GM18511 (cell line): ENCODE results near the gene CES3.
"Not testable (repeated sequence)": the region's sequence is repeated elsewhere in the genome, so short reads cannot be mapped to it uniquely, and the experiment has no call there.

Experiments used
- ATAC-seq: cut with Tn5 transposase; IDR thresholded peaks from one replicate; pipeline ENCODE4 v1.9.1; 2021; ENCODE audit warnings: mild to moderate bottlenecking, moderate library complexity; ENCODE audit not compliant: unreplicated experiment

Gene CES3

DNA sequence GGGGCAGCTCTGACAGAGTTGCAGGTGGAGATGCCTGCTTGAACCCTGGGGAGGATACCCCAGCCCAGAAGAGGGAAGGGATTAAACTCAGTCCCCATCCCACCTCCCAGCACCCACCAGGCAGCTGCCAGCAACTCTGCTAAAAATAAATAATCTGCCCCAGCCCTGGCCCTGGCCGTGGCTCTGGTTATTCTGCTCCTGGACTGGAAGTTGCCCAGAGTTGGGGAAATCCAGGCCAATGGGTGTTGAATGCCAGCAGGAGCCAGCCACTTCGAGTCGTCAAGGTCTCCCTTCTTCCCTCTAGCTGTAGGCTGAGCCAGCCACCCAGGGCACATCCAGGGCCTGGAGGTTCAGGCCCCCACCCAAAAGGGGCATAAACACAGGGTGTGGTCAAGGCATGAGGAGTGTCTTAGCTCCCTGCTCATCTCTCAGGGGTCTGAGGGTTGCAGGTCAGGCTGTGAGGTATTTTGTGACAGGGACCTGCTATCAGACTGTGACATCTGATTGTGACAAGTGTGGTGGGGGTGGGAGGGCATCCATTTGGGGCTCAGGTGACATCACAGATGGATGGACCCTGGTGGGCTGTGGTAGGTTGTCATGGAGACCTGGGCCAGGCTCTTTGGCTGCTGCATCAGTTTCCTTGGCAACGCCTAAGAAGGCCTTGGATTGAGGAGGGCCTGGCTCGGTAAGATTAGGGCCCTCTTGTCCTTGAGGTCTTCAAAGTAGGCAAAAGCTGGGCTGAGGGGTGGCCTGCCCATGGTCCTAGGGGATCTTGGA, 34.7 kb upstream of the CES3 start:
- ATAC-seq: no peak

DNA sequence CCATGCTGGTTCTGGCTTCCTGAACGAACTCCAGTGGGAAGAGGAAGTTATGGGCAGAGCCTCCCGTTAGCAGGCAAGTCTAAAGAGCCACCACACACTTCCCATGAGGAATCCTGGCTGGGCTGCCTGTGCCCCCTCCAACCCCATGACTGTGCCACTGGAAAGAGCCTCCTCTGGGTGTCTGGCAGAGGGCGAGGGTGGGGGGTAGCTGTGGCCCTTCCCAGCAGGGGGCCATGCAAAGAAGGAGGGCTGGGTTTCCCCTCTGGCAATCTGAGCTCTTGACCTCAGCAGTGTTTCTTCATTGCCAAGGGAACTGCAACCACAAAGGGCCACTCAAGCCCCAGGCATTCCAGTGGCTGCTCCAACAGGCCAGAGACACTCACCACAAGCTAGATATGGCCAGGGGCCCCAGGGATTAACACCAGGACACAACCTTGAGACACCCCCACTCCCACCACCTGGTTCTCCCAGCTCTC, 34.1 kb upstream of the CES3 start:
- ATAC-seq: peak; percentile 36

DNA sequence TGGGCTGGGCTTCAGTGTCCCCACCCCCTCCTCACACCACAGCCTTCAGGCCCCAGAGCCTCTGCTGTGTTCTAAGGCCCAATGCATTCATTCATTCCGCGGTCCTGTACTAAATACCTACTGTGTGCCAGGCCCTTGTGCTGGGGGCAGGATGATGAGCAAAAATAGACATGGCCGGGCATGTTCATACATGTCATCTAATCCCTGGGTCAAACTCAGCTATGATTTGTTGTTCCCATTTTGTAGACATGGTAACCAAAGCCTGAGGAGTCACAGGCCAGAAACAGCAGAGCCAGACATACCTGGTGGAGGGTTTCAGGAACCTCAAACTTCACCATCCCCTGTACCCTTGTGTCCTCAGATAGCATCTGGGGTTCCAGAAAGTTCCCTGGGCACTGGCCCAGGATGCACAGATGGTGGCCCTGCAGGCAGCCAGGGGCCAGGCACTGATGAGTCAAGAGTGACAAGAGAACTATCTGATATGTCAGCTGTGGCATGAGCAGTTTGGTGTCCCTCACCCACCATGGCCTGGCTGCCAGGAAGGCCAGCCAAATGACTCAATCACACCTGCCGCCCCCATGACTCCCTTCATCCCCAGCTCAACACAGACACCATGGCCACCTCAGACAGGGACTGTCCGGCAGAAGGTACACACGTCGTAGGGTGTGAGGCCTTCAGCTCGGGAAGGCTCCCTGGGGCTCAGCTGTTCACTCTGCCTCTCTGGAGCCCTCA, 33.0 kb upstream of the CES3 start:
- no peak for ATAC-seq

DNA sequence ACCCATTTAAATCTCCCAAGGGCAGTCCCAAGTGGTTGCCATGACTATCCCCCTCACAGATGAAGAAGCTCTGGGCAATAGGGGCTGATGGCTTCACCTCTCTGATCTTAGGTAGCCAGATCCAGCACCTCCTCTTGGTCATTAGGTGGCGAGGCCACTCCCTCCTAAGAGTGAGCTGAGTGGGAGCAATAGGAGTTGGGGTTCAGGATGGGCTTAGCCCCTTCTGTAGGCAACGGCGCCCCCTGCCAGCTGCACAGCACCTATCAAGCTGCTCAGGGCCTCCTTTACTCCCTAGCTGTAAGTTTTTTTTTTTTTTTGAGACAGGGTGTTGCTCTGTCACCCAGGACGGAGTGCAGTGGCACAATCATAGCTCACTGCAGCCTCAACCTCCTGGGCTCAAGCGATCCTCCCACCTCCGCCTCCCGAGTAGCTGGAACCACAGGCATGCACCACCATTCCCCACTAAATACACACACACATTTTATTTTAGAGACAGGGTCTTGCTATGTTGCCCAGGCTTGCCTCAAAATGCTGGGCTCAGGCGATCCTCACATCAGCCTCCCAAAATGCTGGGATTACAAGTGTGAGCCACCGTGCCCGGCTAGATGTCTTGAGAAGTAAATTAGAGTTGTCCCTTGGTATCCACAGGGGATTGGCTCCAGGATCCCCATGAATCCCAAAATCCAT, 32.2 kb upstream of the CES3 start:
- ATAC-seq: no peak

DNA sequence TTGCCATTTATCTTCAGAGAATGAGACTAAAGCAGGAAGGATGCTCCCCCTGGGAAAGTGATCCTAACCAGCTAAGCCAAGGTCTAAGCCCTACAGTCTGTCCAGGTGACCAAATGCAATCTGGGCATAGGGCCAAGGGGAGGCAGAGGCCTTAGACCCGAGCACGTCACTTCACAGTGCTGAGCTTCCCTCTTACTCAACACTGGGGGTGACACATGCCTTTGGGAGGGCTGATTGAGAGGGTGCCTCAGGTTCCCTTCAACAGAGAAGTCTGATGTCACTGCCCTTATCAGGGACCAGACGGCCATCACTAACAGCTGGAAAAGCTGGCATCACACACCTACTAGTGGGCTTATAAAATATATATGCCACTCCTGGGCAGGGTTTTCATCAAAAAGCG, 30.9 kb upstream of the CES3 start:
- ATAC-seq: no peak

DNA sequence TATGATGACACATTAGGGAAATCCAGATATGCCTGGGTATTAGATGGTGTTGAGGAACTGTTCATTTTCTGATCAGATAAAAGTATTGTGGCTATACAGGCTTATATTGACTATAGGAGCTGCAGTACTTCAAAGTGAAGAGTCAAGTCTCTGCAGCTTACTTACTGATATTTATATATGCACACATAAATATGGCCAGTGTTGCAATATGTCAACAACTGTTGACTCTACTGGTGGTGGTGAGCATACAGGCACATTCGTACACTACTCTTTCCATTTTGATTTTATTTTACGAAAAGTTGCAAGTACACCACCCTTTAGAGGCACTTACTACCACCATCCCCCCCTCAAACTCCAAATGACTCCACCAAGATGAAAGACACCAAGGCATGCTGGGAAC, 29.4 kb upstream of the CES3 start:
- ATAC-seq: no peak

DNA sequence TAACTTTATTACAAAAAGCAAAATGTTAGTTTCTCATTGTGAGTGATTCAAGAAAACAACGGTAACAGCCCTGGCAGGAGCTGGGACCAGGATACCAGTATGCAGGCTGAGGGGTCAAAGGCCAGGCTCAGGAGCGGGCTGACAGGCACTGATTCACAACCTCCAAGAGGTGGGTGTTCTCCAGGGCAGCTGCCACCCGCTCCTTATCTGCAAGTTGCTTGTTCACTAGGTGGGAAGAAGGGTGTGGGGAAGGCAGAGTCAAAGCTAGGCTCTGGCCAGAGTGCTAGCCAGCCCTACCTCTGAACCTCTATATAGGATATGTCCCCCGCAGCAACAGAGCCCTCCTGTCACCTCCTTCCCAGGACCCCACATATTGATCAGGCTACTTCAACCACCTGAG, 29.0 kb upstream of the CES3 start:
- ATAC-seq: no peak

DNA sequence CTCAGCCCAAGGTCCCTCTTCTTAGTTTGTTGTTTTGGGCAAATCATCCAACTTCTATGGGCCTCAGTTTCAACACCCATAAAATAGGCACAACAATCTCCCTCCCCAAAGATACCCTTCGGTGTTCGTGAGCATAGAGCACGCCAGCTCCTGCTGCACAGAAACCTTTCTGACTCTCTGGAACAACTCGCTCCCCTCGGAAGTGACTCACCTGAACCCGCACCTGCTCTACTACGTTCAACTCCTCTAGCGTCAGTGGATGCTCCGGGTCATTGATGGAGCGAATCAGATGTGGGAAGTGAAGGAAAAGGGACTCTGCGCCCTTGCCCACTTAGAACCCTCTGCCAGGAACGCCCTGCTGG, 27.3 kb upstream of the CES3 start:
- ATAC-seq: peak; percentile 18

DNA sequence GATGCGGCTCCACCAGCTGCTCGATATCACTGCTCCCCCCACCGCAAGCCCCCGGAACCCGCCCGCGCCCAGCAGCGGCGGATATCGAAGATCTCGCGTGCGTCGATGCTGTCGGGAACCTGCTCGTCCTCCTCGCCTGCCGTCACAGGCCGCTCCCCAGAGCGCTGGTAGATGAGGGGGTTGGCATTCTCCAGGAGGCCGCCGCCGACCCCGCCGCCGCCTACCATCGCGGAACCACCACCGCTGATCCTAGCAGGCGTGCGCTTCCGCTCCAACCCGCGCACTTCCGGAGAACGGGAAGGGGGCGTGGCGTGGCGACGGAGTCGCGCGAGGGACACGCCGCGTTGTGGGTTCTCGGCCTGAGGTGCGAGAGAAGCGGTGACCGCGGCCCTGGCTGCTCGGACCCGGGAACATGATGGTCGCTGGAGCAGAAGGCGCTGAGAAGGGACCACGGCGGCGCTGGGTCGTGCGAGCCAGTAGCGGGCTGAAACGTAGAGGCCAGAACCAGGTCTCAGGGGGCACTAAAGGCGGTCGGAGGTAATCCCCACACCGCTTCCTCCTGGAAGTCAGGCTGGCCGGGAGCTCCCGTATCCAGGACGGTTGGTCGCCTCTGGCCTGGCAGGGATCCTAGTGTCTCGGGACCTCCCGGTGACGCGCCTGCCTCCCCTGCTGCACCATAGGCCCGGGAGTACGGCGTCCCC, 26.8 kb upstream of the CES3 start, which contains the start of gene CIAO2B:
CIAO2B (minus strand) TSS at position 265 of the 701 bp plus-strand sequence; CDS start at position 227, 38 bp downstream.
- peak; percentile 77 for ATAC-seq

DNA sequence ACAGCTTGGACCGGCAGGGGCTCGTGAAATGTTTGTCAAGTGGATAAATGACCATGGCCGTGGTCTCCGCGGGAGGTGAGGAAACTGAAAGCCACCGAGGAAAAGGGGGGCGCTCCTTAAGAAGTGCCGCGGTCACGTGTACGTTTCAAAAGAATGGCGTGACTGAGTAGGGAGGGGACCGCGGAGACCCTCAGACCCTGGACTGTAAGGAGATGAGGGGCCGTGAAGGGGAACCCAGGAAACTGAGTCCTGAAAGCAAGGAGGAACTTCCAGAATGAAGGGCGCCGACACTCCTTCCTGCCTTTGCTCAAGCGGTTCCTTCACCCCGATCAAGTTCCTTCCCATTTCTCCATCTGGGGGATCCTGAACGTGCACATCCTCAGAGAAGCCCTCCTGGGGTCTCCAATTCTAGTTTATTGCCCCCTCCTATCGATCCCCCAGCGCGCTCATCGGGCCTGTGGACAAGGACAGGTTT, 26.2 kb upstream of the CES3 start:
- ATAC-seq: not testable (repeated sequence)

DNA sequence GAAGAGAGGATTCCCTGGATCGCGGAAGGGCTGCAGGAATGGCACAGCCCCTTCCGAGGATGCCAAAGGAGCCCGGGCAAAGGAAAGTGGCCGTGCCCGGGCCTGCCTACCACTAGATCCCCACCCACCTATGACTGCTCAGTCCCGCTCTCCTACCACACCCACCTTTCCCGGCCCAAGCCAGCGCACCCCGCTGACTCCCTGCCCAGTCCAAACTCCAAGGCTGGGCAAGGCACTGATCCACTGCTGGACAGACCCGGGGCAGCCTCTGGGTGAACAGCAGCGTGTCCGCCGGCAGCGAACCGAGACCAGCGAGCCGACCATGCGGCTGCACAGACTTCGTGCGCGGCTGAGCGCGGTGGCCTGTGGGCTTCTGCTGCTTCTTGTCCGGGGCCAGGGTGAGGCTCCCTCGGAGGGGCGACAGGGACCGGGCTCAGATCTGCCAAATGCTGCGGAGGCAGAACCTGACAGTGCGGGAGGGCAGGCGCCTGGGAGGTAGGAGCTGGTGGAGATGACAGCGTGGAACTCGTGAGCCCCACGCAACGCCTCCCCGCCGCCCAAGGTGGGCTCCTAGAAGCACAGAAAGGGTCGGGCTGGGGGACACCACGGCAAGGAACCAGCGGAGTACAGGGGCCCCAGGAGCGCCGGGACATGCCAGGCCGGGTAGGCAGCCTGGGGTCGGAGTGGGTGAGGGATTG, 25.6 kb upstream of the CES3 start, which contains the start of gene CES2:
CES2 (plus strand) TSS at position 203 of the 698 bp plus-strand sequence; CDS start at position 323, 120 bp downstream.
- no peak for ATAC-seq

DNA sequence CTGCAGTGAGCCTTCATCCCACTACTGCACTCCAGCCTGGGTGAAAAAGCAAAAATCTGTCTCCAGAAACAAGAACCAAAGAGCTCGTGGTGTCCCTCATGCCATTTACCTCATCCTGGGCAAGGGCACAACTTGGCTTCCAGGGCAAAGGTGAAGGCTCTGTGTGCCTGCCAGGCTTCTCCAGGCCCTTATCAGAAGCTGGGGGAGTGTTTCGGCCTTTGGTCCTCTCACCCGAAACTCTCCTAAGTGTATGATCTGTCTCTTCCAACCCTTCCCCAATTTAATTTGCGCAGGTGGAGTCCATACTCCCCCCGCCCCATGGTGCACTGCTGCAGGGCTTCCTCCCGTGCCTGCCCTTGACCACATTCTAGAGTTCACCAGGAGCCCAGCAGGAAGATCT, 24.6 kb upstream of the CES3 start:
- no peak for ATAC-seq

DNA sequence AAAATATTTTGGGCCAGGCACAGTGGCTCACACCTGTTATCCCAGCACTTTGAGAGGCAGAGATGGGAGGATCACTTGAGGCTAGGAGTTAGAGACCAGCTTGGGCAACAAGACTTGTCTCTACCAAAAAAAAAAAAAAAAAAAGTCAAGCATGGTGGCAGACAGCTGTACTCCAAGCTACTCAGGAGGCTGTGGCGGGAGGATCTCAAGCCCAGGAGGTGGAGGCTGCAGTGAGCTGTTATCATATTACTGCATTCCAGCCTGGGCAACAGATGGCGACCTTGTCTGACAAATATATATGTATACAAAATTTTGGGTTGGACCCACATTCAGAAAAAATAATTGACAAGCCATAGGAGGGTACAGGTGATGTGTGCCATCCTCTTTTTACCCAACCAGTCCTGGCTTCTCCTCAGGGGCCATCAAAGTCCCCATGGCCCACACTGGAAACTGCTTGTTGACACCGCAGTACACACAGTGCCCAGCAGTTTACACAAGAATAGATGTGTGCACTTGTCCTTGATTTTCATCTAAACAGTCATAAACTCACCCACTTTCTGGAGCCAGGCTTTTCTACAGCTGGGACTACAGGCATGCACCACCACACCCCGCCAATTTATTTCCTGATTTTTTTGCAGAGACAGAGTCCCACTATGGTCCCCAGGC, 24.0 kb upstream of the CES3 start:
- ATAC-seq: no peak

DNA sequence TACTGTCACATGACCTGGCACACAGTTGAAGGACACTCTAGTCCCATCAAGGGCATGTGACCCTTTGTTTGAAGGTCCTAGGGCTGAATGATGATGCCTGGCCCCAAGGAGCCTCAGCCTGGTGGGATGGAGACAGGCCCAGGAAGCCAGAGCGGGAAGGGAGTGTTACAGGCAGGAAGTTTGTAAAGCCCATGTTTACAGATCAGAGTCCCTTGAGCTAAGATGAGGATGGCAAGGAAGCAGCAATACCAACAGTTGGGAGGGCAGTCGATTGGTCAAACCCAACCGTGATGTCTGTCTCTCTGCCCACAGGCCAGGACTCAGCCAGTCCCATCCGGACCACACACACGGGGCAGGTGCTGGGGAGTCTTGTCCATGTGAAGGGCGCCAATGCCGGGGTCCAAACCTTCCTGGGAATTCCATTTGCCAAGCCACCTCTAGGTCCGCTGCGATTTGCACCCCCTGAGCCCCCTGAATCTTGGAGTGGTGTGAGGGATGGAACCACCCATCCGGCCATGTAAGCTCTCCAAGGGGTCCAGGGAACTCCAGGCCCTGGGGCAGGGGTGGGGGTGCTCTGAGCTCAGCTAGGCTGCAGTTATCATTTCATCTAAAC, 23.2 kb upstream of the CES3 start:
- no peak for ATAC-seq

DNA sequence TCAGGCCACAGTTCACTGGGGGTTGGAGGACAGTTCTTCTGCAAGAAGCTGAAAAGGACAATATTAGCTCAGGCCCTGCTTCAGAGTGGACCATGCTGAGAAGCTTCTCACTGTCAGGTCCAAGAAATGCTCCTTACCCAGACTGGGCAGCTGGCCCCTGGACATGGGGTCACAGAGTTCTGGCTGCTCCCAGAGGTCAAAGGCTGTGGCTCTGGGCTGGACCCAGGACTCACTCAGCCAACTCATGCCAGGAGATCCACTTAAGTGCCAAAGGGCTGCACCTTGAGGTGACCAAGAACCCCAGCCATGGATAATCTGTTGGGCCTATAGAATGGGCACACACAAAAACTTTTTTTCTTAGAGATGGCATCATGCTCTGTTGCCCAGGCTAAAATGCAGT, 21.7 kb upstream of the CES3 start:
- no peak for ATAC-seq

DNA sequence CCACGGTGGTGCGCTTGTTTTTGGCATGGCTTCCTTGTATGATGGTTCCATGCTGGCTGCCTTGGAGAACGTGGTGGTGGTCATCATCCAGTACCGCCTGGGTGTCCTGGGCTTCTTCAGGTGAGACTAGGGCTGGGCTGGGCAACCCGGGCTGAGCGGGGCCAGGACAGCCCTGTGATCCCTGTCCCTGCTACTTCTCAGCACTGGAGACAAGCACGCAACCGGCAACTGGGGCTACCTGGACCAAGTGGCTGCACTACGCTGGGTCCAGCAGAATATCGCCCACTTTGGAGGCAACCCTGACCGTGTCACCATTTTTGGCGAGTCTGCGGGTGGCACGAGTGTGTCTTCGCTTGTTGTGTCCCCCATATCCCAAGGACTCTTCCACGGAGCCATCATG, 20.8 kb upstream of the CES3 start:
- no peak for ATAC-seq

DNA sequence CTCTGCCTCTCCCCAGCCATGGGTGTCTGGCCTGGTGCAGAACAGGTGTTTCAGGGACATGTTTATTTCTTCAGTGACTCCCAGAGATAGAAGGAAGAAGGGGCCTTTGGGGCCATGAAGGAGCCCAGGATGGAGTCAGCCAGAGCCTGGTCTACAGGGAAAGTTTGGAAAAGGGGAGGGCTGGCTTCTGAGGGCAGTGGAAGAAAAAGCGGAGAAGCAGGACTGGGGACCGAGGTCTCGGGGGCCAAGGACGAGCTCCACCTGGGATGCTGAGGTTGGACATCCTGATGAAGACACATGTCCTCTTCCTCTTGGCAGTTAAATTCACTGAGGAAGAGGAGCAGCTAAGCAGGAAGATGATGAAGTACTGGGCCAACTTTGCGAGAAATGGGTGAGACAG, 18.1 kb upstream of the CES3 start:
- ATAC-seq: no peak

DNA sequence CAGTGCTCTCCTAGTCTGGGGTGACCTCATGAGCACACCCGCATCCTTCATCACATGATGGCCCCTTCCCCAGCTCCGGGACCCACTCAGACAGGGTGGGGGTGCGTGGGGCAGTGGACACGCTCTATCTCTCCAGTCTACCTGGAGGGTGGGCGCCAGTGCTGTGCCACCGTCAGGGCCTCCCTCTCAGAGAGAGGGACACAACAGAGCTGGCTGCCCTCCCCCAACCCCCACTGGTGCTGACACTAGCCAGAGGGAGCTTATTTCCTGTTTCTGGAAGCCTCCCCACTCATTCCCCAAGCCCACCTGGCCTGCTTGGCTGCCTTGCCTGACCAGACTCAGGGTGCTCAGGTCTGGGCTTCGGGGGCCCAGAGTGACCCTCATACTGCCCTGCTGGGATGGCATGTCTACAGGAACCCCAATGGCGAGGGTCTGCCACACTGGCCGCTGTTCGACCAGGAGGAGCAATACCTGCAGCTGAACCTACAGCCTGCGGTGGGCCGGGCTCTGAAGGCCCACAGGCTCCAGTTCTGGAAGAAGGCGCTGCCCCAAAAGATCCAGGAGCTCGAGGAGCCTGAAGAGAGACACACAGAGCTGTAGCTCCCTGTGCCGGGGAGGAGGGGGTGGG, 17.5 kb upstream of the CES3 start:
- ATAC-seq: no peak

DNA sequence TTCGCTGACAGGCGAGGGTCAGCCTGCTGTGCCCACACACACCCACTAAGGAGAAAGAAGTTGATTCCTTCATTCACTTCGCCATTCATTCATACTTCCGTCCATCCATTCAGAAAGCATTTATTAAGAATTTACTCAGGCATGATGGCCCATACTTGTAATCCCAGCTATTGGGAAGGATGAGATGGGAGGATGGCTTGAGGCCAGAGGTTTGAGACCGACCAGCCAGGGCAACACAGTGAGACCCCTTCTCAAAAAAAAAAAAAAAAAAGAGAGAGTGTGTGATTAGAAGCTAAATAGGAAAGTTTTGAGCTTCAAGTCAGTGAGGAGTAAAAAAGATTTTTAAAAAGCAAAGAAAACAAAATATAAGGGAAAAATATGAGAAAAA, 17.0 kb upstream of the CES3 start:
- no peak for ATAC-seq
